ENCODE measurements around the gene NTN4. TPM values are rescaled to one million over a fixed set of nuclear protein-coding genes. Genes with fewer than 3 reads are reported as not detected.

The NTN4 gene
- total and polyA plus RNA-seq, 4 donors, result 3.2 to 30.5 (median 15.0) TPM

DNA sequence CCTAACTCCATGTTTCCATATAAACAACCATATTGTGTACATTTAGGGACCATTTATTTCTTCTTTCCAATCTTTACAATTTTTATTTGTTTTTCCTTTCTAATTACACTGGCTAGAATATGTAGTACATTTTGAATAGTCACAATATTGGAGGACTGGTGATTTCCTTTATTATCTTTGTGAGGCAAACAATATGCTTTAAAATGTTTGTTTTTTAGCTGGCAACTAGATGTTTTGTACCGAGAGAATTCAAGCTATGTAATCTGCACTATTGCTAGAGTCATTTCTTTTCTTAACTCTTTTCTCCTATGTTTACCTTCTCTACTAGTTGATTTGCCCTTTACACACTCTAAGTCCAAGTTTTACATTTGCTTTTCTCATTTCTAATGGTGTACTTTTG, 13.3 kb upstream of the NTN4 start:
- Histone ChIP-seq H3K9ac (ENCODE audit: low read depth in 1 of 2, low read length in 2 of 2) (no peak overlapping the region), H3K4me3 (ENCODE audit: low read depth in 1 of 3, low read length in 3 of 3) (no peak overlapping the region), H3K27me3 (ENCODE audit: control insufficient read depth in 4 of 4, insufficient read depth in 4 of 4, low read length in 3 of 4) (no peaks in the 10 kb centered on the region), H3K36me3 (ENCODE audit: control insufficient read depth in 4 of 4, insufficient read depth in 3 of 4, low read depth in 1 of 4, low read length in 3 of 4) (no peaks in the 10 kb centered on the region), H3K27ac (ENCODE audit: low read depth in 1 of 2, low read length in 2 of 2) (no peak overlapping the region), H3K9me3 (ENCODE audit: control insufficient read depth in 4 of 4, low read length in 3 of 4) (no peaks in the 10 kb centered on the region), H3K4me1 (ENCODE audit: control insufficient read depth in 4 of 4, insufficient read depth in 4 of 4, low read length in 3 of 4) (peaks cover 2 to 19% (median 9%) of the 10 kb centered on the region in 4 donors)
- 36% methylated on average over 1 of the region's 1 CpG for WGBS
- TF ChIP-seq GABPA (IDR thresholded peaks at IDR 0.05 in 1 of 2, conservative IDR thresholded peaks at IDR 0.05 in 1 of 2) (no peak), HNF4A (conservative IDR thresholded peaks at IDR 0.05) (peak in 1 of 2 donors; percentile 5), YY1 (IDR thresholded peaks at IDR 0.05) (no peak)
- no peak for DNase-seq (ENCODE audit: low spot score)

DNA sequence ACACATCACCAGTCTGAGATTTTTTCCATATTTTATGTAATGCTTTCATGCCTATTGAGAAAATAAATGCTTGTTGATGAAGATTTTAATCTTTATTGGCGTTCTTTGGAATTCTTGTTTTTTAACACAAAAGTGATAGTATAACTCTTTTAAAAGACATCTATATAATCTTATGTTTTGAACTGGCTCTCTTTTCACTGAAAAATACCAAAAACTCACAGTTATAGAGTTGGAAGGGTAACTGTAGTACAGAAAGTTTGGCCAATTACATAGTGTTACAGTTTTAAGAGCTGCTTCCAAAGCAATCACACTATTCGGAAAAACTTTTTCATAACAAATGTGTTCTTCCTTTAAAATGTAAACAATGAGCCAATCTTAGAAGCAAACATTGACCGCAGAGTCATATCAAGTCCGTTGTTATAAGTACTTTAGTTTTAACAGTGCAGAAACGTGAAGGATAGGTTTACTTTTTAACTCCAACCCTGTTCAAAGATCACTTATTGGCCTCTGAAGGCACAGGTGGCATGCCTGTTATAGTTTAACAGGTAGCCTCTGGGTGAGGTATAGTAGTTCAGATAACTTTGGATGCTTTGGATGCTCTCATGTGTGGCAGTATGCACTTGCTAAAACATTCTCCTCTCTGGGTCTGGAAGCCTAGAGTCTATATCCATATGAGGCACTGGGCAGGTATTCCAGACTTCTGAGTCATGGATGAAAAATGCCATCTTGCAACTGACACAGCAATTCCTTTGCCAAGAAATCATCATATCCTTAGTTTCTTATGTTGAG, 12.1 kb upstream of the NTN4 start:
- TF ChIP-seq, protein P1, sequence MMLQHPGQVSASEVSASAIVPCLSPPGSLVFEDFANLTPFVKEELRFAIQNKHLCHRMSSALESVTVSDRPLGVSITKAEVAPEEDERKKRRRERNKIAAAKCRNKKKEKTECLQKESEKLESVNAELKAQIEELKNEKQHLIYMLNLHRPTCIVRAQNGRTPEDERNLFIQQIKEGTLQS (IDR thresholded peaks at IDR 0.05), result peak; percentile 58
- peak; percentile 89 for TF ChIP-seq SP1 (IDR thresholded peaks at IDR 0.05)
- peak; percentile 87 to 89 for TF ChIP-seq JUND (IDR thresholded peaks at IDR 0.05)
- TF ChIP-seq RXRA (IDR thresholded peaks at IDR 0.05), result peak; percentile 85 to 94
- peak; percentile 66 for TF ChIP-seq NR2F2 (IDR thresholded peaks at IDR 0.05)
- TF ChIP-seq, protein P2, sequence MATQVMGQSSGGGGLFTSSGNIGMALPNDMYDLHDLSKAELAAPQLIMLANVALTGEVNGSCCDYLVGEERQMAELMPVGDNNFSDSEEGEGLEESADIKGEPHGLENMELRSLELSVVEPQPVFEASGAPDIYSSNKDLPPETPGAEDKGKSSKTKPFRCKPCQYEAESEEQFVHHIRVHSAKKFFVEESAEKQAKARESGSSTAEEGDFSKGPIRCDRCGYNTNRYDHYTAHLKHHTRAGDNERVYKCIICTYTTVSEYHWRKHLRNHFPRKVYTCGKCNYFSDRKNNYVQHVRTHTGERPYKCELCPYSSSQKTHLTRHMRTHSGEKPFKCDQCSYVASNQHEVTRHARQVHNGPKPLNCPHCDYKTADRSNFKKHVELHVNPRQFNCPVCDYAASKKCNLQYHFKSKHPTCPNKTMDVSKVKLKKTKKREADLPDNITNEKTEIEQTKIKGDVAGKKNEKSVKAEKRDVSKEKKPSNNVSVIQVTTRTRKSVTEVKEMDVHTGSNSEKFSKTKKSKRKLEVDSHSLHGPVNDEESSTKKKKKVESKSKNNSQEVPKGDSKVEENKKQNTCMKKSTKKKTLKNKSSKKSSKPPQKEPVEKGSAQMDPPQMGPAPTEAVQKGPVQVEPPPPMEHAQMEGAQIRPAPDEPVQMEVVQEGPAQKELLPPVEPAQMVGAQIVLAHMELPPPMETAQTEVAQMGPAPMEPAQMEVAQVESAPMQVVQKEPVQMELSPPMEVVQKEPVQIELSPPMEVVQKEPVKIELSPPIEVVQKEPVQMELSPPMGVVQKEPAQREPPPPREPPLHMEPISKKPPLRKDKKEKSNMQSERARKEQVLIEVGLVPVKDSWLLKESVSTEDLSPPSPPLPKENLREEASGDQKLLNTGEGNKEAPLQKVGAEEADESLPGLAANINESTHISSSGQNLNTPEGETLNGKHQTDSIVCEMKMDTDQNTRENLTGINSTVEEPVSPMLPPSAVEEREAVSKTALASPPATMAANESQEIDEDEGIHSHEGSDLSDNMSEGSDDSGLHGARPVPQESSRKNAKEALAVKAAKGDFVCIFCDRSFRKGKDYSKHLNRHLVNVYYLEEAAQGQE (IDR thresholded peaks at IDR 0.05), result peak; percentile 77
- TF ChIP-seq, protein P3, sequence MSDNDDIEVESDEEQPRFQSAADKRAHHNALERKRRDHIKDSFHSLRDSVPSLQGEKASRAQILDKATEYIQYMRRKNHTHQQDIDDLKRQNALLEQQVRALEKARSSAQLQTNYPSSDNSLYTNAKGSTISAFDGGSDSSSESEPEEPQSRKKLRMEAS (IDR thresholded peaks at IDR 0.05), result peak; percentile 69
- peak; percentile 68 for TF ChIP-seq HNF4G (IDR thresholded peaks at IDR 0.05)
- peak; percentile 51 to 67 for TF ChIP-seq RAD21 (IDR thresholded peaks at IDR 0.05)
- no peak for TF ChIP-seq TAF1 (conservative IDR thresholded peaks at IDR 0.05)
- peak; percentile 92 to 94 for TF ChIP-seq HNF4A (conservative IDR thresholded peaks at IDR 0.05)
- TF ChIP-seq, protein P4, sequence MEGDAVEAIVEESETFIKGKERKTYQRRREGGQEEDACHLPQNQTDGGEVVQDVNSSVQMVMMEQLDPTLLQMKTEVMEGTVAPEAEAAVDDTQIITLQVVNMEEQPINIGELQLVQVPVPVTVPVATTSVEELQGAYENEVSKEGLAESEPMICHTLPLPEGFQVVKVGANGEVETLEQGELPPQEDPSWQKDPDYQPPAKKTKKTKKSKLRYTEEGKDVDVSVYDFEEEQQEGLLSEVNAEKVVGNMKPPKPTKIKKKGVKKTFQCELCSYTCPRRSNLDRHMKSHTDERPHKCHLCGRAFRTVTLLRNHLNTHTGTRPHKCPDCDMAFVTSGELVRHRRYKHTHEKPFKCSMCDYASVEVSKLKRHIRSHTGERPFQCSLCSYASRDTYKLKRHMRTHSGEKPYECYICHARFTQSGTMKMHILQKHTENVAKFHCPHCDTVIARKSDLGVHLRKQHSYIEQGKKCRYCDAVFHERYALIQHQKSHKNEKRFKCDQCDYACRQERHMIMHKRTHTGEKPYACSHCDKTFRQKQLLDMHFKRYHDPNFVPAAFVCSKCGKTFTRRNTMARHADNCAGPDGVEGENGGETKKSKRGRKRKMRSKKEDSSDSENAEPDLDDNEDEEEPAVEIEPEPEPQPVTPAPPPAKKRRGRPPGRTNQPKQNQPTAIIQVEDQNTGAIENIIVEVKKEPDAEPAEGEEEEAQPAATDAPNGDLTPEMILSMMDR (IDR thresholded peaks at IDR 0.05; ENCODE audit: low read depth, low read length, missing input control), result no peak
- TF ChIP-seq FOXA1 (IDR thresholded peaks at IDR 0.05), result peak; percentile 15
- TF ChIP-seq FOXA2 (IDR thresholded peaks at IDR 0.05), result peak; percentile 81
- peak; percentile 66 for TF ChIP-seq YY1 (IDR thresholded peaks at IDR 0.05)
- TF ChIP-seq, protein P5, sequence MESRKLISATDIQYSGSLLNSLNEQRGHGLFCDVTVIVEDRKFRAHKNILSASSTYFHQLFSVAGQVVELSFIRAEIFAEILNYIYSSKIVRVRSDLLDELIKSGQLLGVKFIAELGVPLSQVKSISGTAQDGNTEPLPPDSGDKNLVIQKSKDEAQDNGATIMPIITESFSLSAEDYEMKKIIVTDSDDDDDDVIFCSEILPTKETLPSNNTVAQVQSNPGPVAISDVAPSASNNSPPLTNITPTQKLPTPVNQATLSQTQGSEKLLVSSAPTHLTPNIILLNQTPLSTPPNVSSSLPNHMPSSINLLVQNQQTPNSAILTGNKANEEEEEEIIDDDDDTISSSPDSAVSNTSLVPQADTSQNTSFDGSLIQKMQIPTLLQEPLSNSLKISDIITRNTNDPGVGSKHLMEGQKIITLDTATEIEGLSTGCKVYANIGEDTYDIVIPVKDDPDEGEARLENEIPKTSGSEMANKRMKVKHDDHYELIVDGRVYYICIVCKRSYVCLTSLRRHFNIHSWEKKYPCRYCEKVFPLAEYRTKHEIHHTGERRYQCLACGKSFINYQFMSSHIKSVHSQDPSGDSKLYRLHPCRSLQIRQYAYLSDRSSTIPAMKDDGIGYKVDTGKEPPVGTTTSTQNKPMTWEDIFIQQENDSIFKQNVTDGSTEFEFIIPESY (IDR thresholded peaks at IDR 0.05), result peak; percentile 67
- TF ChIP-seq EGR1 (IDR thresholded peaks at IDR 0.05; ENCODE audit: low read depth in 2 of 2), result peak in 1 of 2 donors; percentile 64
- no peak for TF ChIP-seq GABPA (IDR thresholded peaks at IDR 0.05 in 1 of 2, conservative IDR thresholded peaks at IDR 0.05 in 1 of 2)
- Histone ChIP-seq H3K36me3 (ENCODE audit: control insufficient read depth in 4 of 4, insufficient read depth in 3 of 4, low read depth in 1 of 4, low read length in 3 of 4) (no peaks in the 10 kb centered on the region), H3K4me1 (ENCODE audit: control insufficient read depth in 4 of 4, insufficient read depth in 4 of 4, low read length in 3 of 4) (peaks cover 2 to 19% (median 9%) of the 10 kb centered on the region in 4 donors), H3K4me3 (ENCODE audit: low read depth in 1 of 3, low read length in 3 of 3) (no peak overlapping the region), H3K9ac (ENCODE audit: low read depth in 1 of 2, low read length in 2 of 2) (no peak overlapping the region), H3K27ac (ENCODE audit: low read depth in 1 of 2, low read length in 2 of 2) (peak overlapping the region; percentile 66 to 78), H3K27me3 (ENCODE audit: control insufficient read depth in 4 of 4, insufficient read depth in 4 of 4, low read length in 3 of 4) (no peaks in the 10 kb centered on the region), H3K9me3 (ENCODE audit: control insufficient read depth in 4 of 4, low read length in 3 of 4) (no peaks in the 10 kb centered on the region)
- WGBS, result 23% methylated on average over 5 of the region's 5 CpGs
- no peak for DNase-seq (ENCODE audit: low spot score)

Data from liver (tissue), 9 donors.